Spleen (tissue), 11 donors: ENCODE results near the gene DNPH1. TPM values are rescaled to one million over a fixed set of nuclear protein-coding genes. Genes with fewer than 3 reads are reported as not detected.

ENCODE experiments used
- DNase-seq: peaks from one replicate; pipeline ENCODE4 v3.0.0-alpha.2; 2020
- H3K27ac ChIP-seq, 8 donors: fragments of 200-600 bp; sonication (generic) in 7 of 8; 1 replicate in 4 of 8; 2 replicates in 4 of 8; pipeline versions ENCODE4 v1.5.0 to v1.8.0; 2016 to 2021; ENCODE audit warnings: inconsistent platforms in 4 of 8, mild to moderate bottlenecking in 4 of 8, moderate library complexity in 1 of 8
- H3K27me3 ChIP-seq, 7 donors: fragments of 200-600 bp; sonication (generic) in 6 of 7; replicated peaks in 1 of 7; 1 replicate in 4 of 7; 2 replicates in 3 of 7; pipeline versions ENCODE4 v1.5.0 to v1.8.0; 2016 to 2021; ENCODE audit warnings: inconsistent platforms in 3 of 7, mild to moderate bottlenecking in 1 of 7
- H3K36me3 ChIP-seq, 6 donors: fragments of 200-600 bp; sonication (generic) in 5 of 6; 1 replicate in 4 of 6; 2 replicates in 2 of 6; pipeline versions ENCODE4 v1.5.0 to v1.8.0; 2016 to 2021; ENCODE audit warnings: inconsistent platforms in 2 of 6
- H3K4me1 ChIP-seq, 6 donors: fragments of 200-600 bp; sonication (generic) in 5 of 6; 1 replicate in 3 of 6; 2 replicates in 3 of 6; pipeline versions ENCODE4 v1.5.0 to v1.8.0; 2016 to 2021; ENCODE audit warnings: inconsistent platforms in 3 of 6
- H3K4me3 ChIP-seq, 8 donors: fragments of 200-600 bp; sonication (generic) in 7 of 8; 1 replicate in 4 of 8; 2 replicates in 4 of 8; pipeline versions ENCODE4 v1.5.0 to v1.8.0; 2016 to 2021; ENCODE audit warnings: inconsistent platforms in 4 of 8, mild to moderate bottlenecking in 4 of 8, moderate library complexity in 2 of 8
- H3K9me3 ChIP-seq, 8 donors: fragments of 200-600 bp; sonication (generic) in 7 of 8; 1 replicate in 4 of 8; 2 replicates in 4 of 8; pipeline versions ENCODE4 v1.5.0 to v1.8.0; 2016 to 2021; ENCODE audit warnings: inconsistent platforms in 4 of 8
- POLR2A ChIP-seq, 3 donors: fragments of 450-650 bp; IDR thresholded peaks; one replicate each; pipeline ENCODE4 v1.5.1; 2017; ENCODE audit warnings: antibody characterized with exemption in 3 of 3, mild to moderate bottlenecking in 1 of 3
- POLR2AphosphoS5 ChIP-seq, 3 donors: sonication (generic); formaldehyde crosslinking; IDR thresholded peaks; one replicate each; pipeline ENCODE4 v1.5.1; 2017; ENCODE audit warnings: antibody characterized with exemption in 3 of 3
- WGBS, 5 donors: extraction: QIAGEN DNeasy Blood & Tissue Kit in 3 of 5; methylation state at CpG; one replicate each; pipeline versions ENCODE4 v1.1.5 to v1.1.7; 2013 to 2018; 5-methylcytosine and 5-hydroxymethylcytosine counted together
- intact Hi-C: fragments of 100-400 bp; cut with DNase I; formaldehyde crosslinking; loops from one replicate; pipeline ENCODE4 v1.15.0; 2023; ENCODE audit warnings: low total_unique reads
- polyA plus RNA-seq, 3 donors: library from polyadenylated mRNA; stranded (reverse); fragments of 200-250 nt; gene quantifications; one replicate each; pipeline ENCODE4 v1.2.1, GENCODE V29; 2013
- total RNA-seq, 7 donors: library from RNA; depleted of rRNA in 3 of 7; stranded (reverse); fragments of >200 nt in 3 of 7; fragmentation: NEBNext Ultra II Directional in 4 of 7; extraction: Animal tissue kit (Norgen Biotek cat#: 25700) in 4 of 7; gene quantifications; one replicate each; pipeline versions ENCODE4 v1.1.0 to v1.2.1, GENCODE V29; 2016 to 2021
- TF ChIP-seq, protein P1 (sequence below), 11 experiments: fragments of 200-600 bp in 7 of 11; fragments of 450-650 bp in 4 of 11; sonication (generic) in 4 of 11; IDR thresholded peaks in 8 of 11; conservative IDR thresholded peaks in 3 of 11; 1 replicate in 7 of 11; 2 replicates in 4 of 11; pipeline versions ENCODE4 v1.4.0 to v1.8.0; 2016 to 2021; ENCODE audit warnings: antibody characterized with exemption in 11 of 11, inconsistent platforms in 4 of 11, mild to moderate bottlenecking in 1 of 11
- donor health status: healthy with polysubstance abuse.
- donor health status: DM: no; HTN: no; CAD: no; lungs with moderate emphysema.
- donor health status: DM: no; HTN: no; CAD: no.
- donor health status: Bipolar disorder and iron deficiency.
- donor health status: healthy.
- donor health status: DM: no; HTN: no; CAD: no.
- donor health status: DM: yes; HTN: yes; CAD: no.

DNPH1 gene
- total and polyA plus RNA-seq, 10 donors: 33.2 to 201 (median 58.0) TPM

DNA sequence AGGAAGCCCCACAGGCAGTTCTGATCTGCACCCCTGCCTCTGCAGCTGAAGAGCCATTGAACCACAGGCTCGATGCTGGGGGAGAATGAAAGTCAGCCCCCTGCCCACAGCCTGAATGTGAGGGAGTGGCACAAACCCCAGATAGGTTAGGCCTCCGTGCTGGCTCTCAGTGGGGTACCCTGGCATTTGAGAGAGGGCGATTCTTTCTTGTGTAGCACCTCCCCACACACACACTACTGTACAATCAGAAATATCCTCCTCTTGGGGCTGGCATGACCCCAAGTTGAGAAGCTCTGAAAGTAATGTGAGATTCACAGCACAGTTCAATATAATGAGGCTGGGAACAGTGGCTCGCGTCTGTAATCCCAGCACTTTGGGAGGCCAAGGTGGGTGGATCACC lies 31.9 kb upstream of the DNPH1 start:
- TF ChIP-seq POLR2A (IDR thresholded peaks at IDR 0.05): no peak
- TF ChIP-seq POLR2AphosphoS5 (IDR thresholded peaks at IDR 0.05): no peak
- intact Hi-C loops: loop anchor here (5.0 kb wide), 1 partner anchor 246 kb away; no protein-coding TSS in a partner anchor
- Histone ChIP-seq H3K27me3 (no peaks in the 10 kb centered on the region), H3K27ac (no peak overlapping the region), H3K36me3 (no peaks in the 10 kb centered on the region), H3K4me1 (peaks cover 0 to 5% (median 0%) of the 10 kb centered on the region in 6 donors), H3K9me3 (no peaks in the 10 kb centered on the region), H3K4me3 (no peak overlapping the region)
- WGBS, 5 donors: 80 to 89% (median 83%) methylated on average over 5 of the region's 5 CpGs
- DNase-seq: no peak

DNA sequence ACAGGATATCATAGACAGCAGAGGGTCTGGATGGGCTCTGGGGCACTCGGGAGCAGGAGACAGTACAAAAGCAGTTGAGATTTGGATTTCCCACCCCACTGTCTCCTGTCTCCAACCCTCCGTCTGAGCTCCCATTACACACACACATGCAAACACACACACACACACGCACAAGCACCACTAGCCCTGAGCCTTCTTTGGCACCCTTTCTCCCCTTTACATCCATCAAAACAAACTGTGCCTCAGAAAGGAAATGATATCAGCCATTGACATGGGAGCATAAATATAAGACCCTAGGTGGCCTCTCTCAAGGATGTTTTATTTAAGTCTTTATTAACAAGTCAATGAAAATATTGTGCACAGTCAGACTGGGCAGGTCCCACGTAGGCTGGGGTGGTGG lies 31.5 kb upstream of the DNPH1 start:
- intact Hi-C loops: loop anchor here (5.0 kb wide), 1 partner anchor 247 kb away; no protein-coding TSS in a partner anchor
- no peak overlapping the region for H3K4me3 ChIP-seq
- peaks cover 0 to 5% (median 0%) of the 10 kb centered on the region in 6 donors for H3K4me1 ChIP-seq
- no peaks in the 10 kb centered on the region for H3K36me3 ChIP-seq
- no peak overlapping the region for H3K27ac ChIP-seq
- peaks cover 0 to 1% (median 0%) of the 10 kb centered on the region in 7 donors for H3K27me3 ChIP-seq
- WGBS, 5 donors: 74 to 89% (median 81%) methylated on average over 4 of the region's 4 CpGs
- DNase-seq: no peak
- TF ChIP-seq POLR2A (IDR thresholded peaks at IDR 0.05): no peak
- no peak for TF ChIP-seq POLR2AphosphoS5 (IDR thresholded peaks at IDR 0.05)
- TF ChIP-seq, protein P1, sequence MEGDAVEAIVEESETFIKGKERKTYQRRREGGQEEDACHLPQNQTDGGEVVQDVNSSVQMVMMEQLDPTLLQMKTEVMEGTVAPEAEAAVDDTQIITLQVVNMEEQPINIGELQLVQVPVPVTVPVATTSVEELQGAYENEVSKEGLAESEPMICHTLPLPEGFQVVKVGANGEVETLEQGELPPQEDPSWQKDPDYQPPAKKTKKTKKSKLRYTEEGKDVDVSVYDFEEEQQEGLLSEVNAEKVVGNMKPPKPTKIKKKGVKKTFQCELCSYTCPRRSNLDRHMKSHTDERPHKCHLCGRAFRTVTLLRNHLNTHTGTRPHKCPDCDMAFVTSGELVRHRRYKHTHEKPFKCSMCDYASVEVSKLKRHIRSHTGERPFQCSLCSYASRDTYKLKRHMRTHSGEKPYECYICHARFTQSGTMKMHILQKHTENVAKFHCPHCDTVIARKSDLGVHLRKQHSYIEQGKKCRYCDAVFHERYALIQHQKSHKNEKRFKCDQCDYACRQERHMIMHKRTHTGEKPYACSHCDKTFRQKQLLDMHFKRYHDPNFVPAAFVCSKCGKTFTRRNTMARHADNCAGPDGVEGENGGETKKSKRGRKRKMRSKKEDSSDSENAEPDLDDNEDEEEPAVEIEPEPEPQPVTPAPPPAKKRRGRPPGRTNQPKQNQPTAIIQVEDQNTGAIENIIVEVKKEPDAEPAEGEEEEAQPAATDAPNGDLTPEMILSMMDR (IDR thresholded peaks at IDR 0.05 in 8 of 11, conservative IDR thresholded peaks at IDR 0.05 in 3 of 11): no peak
- no peaks in the 10 kb centered on the region for H3K9me3 ChIP-seq

DNA sequence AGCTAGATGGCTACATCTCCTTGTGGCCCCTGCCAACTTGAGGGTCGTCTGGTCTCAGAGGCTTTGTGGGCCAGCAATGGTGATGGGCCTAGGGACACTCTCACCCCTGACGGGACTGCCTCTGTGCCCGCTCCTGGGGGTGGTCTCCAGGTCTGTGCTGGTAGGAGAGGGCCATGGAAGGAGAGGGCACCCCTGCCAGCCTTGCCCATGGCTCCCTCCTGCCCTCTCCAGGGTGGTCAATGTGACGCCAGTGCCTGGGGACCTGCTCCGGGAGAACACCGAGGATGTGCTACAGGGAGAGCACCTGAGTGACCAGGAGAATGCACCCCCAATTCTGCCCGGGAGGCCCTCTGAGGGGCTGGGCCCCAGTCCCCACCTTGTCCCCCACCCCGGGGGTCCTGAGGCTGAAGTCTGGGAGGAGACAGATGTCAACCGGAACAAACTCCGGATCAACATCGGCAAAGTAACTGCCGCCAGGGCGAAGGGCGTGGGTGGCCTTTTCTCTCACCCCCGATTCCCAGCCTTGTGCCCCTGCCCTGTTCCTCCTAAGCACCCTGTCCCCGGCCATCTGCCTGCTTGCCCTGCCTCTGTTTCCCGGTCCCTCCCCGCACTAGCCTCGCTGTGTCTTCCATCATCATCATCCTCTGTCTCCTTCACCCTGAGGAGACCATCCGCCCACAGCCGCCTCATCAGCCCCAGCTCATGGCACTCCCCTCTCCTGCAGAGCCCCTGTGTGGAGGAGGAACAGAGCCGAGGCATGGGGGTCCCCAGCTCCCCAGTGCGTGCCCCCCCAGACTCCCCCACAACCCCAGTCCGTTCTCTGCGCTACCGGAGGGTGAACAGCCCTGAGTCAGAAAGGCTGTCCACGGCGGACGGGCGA lies 29.8 kb upstream of the DNPH1 start:
- no peak overlapping the region for H3K4me3 ChIP-seq
- TF ChIP-seq POLR2A (IDR thresholded peaks at IDR 0.05): no peak
- WGBS, 5 donors: 90 to 96% (median 93%) methylated on average over 26 to 30 of the region's 30 CpGs
- peaks cover 0 to 12% (median 0%) of the 10 kb centered on the region in 7 donors for H3K27me3 ChIP-seq
- H3K27ac ChIP-seq: no peak overlapping the region
- intact Hi-C loops: no loop called here
- H3K4me1 ChIP-seq: peaks cover 0 to 5% (median 0%) of the 10 kb centered on the region in 6 donors
- peak; percentile 59 for DNase-seq
- H3K36me3 ChIP-seq: no peaks in the 10 kb centered on the region
- H3K9me3 ChIP-seq: no peaks in the 10 kb centered on the region

DNA sequence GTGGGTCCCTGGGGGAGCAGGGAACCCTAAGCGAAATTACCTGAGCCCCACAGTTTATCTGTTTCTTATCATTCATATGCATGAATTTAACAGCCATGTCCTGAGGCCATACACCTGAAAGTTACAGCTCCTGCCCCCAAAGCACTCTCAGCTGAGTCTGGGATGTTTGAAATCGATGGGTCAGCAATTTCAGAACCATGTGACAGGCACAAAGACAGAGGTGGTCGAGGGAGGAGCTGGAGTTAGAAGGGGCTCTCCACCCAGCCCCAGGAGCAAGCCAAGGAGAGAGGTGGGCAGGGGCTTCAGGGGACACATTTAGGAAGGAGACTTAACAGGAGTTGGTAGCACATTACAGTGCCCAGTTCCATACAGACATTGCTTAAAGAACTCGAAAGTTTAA lies 28.9 kb upstream of the DNPH1 start:
- Histone ChIP-seq H3K4me3 (no peak overlapping the region), H3K27me3 (peaks cover 0 to 21% (median 0%) of the 10 kb centered on the region in 7 donors), H3K36me3 (no peaks in the 10 kb centered on the region), H3K9me3 (no peaks in the 10 kb centered on the region), H3K27ac (no peak overlapping the region), H3K4me1 (no peaks in the 10 kb centered on the region)
- 64 to 86% (median 80%) methylated on average over 4 of the region's 4 CpGs for WGBS, 5 donors
- TF ChIP-seq POLR2A (IDR thresholded peaks at IDR 0.05) (no peak), POLR2AphosphoS5 (IDR thresholded peaks at IDR 0.05) (no peak)
- TF ChIP-seq, protein P1 (IDR thresholded peaks at IDR 0.05 in 8 of 11, conservative IDR thresholded peaks at IDR 0.05 in 3 of 11): no peak
- DNase-seq: peak; percentile 16
- intact Hi-C loops: no loop called here
